ENCODE results near the gene CDIPT. TPM values are rescaled to one million over a fixed set of nuclear protein-coding genes. Genes with fewer than 3 reads are reported as not detected.

CDIPT gene
- total RNA-seq, 1 experiment from 2014 or later: 60.5 TPM

GRCh38 chr16:29810699-29811169 lies 52.3 kb downstream of the CDIPT start:
- Histone ChIP-seq H3K4me3 (ENCODE audit: low read length) (peak overlapping the region; percentile 83; the same call in 1 of the 2 replicates), H3K27ac (ENCODE audit: low read length) (peak overlapping the region; percentile 41), H2AFZ (ENCODE audit: low read length) (no peak overlapping the region), H3K9ac (ENCODE audit: low read length) (no peak overlapping the region), H3K4me2 (ENCODE audit: low read length) (peak overlapping the region; percentile 97), H4K20me1 (ENCODE audit: low read length) (0 out of 2 replicates have a peak, but pooled peaks cover 6% of the 10 kb centered on the region), H3K79me2 (ENCODE audit: low read length) (peaks cover 35% of the 10 kb centered on the region), H3K27me3 (ENCODE audit: low read length) (no peaks in the 10 kb centered on the region), H3K36me3 (ENCODE audit: low read depth, low read length) (no peaks in the 10 kb centered on the region; the same call in 1 of the 2 replicates), H3K9me3 (ENCODE audit: low read length) (no peaks in the 10 kb centered on the region), H3F3A (ENCODE audit: low read length, unreplicated experiment) (no peaks in the 10 kb centered on the region), H3K4me1 (ENCODE audit: insufficient read depth, low read length) (peaks cover 38% of the 10 kb centered on the region), H3K9me2 (replicated peaks; ENCODE audit: low read length) (no peaks in the 10 kb centered on the region)
- TF ChIP-seq EZH2 (IDR thresholded peaks at IDR 0.05; ENCODE audit: low read length, unreplicated experiment) (no peak), EZH2phosphoT487 (IDR thresholded peaks at IDR 0.05; ENCODE audit: borderline replicate concordance, low read length) (no peak)
- TF ChIP-seq, protein P1, sequence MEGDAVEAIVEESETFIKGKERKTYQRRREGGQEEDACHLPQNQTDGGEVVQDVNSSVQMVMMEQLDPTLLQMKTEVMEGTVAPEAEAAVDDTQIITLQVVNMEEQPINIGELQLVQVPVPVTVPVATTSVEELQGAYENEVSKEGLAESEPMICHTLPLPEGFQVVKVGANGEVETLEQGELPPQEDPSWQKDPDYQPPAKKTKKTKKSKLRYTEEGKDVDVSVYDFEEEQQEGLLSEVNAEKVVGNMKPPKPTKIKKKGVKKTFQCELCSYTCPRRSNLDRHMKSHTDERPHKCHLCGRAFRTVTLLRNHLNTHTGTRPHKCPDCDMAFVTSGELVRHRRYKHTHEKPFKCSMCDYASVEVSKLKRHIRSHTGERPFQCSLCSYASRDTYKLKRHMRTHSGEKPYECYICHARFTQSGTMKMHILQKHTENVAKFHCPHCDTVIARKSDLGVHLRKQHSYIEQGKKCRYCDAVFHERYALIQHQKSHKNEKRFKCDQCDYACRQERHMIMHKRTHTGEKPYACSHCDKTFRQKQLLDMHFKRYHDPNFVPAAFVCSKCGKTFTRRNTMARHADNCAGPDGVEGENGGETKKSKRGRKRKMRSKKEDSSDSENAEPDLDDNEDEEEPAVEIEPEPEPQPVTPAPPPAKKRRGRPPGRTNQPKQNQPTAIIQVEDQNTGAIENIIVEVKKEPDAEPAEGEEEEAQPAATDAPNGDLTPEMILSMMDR (conservative IDR thresholded peaks at IDR 0.05; ENCODE audit: low read depth, low read length): no peak
- CTCF ChIA-PET: no interaction called here
- POLR2A ChIA-PET (ENCODE audit: unreplicated experiment): no interaction called here
- BruUV-seq (replicated peaks): TSS peak; percentile 80
- no peak for DNase-seq
- ATAC-seq: no peak
- intact Hi-C loops (cut with micrococcal nuclease): no loop called here

- Histone ChIP-seq H3K27me3 (ENCODE audit: low read length) (no peaks in the 10 kb centered on the region), H2AFZ (ENCODE audit: low read length) (no peak overlapping the region), H3K9me2 (replicated peaks; ENCODE audit: low read length) (no peaks in the 10 kb centered on the region), H3K4me1 (ENCODE audit: insufficient read depth, low read length) (peaks cover 35% of the 10 kb centered on the region), H3K9me3 (ENCODE audit: low read length) (no peaks in the 10 kb centered on the region), H3K4me2 (ENCODE audit: low read length) (peak overlapping the region; percentile 97), H3K79me2 (ENCODE audit: low read length) (peaks cover 35% of the 10 kb centered on the region), H3K4me3 (ENCODE audit: low read length) (peak overlapping the region; percentile 83), H3K27ac (ENCODE audit: low read length) (peak overlapping the region; percentile 41), H3K9ac (ENCODE audit: low read length) (no peak overlapping the region), H4K20me1 (ENCODE audit: low read length) (0 out of 2 replicates have a peak, but pooled peaks cover 6% of the 10 kb centered on the region), H3F3A (ENCODE audit: low read length, unreplicated experiment) (no peaks in the 10 kb centered on the region), H3K36me3 (ENCODE audit: low read depth, low read length) (no peaks in the 10 kb centered on the region; the same call in 1 of the 2 replicates)
- CTCF ChIA-PET: no interaction called here
- no peak for ATAC-seq
- intact Hi-C loops (cut with micrococcal nuclease): loop anchor here (5.0 kb wide), 1 partner anchor 108 kb away; no protein-coding TSS in a partner anchor
- POLR2A ChIA-PET (ENCODE audit: unreplicated experiment): no interaction called here
- peak; percentile 17 for DNase-seq
- TF ChIP-seq, protein P1 (conservative IDR thresholded peaks at IDR 0.05; ENCODE audit: low read depth, low read length): no peak
- TF ChIP-seq EZH2phosphoT487 (IDR thresholded peaks at IDR 0.05; ENCODE audit: borderline replicate concordance, low read length): no peak
- TF ChIP-seq EZH2 (IDR thresholded peaks at IDR 0.05; ENCODE audit: low read length, unreplicated experiment): no peak
- no TSS peak for BruUV-seq (replicated peaks)
These were observed 53.0 kb downstream of the CDIPT start for GRCh38 chr16:29809850-29810698.
